GM12891 (cell line): ENCODE data around the gene NBAS.

Experiments used
- POLR2A ChIP-seq: IDR thresholded peaks from 2 replicates; pipeline ENCODE4 v1.6.1; 2011; ENCODE audit warnings: low read depth, low read length, control low read depth
- POLR2AphosphoS5 ChIP-seq: IDR thresholded peaks from 2 replicates; pipeline ENCODE4 v1.6.1; 2011; ENCODE audit warnings: low read depth, low read length, control low read depth
- SPI1 ChIP-seq: IDR thresholded peaks from 2 replicates; pipeline ENCODE4 v1.6.1; 2011; ENCODE audit warnings: low read depth, low read length, control low read depth
- TAF1 ChIP-seq: IDR thresholded peaks from 2 replicates; pipeline ENCODE4 v1.6.1; 2011; ENCODE audit warnings: low read depth, low read length, control low read depth

DNA sequence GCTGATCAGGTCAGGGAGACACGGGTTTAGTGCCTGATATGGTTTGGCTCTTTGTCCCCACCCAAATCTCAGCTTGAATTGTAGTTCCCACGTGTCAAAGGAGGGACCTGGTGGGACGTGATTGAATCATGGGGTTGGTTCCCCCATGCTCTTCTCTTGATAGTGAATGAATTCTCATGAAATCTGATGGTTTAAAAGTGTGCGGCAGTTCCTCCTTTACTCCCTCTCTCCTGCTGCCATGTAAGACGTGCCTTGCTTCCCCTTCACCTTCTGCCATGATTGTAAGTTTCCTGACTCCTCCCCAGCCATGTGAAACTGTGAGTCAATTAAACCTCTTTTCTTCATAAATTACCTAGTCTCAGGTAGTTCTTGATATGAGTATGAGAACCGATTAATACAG lies 424.5 kb downstream of the NBAS start:
- TF ChIP-seq POLR2AphosphoS5 (no peak), SPI1 (no peak), POLR2A (no peak), TAF1 (no peak)
